GM21529 (cell line): ENCODE results near the gene SEPHS2.
"Not testable (repeated sequence)": the region's sequence is repeated elsewhere in the genome, so short reads cannot be mapped to it uniquely, and the experiment has no call there.

ENCODE experiments used
- ATAC-seq: cut with Tn5 transposase; IDR thresholded peaks from one replicate; pipeline ENCODE4 v1.9.1; 2021; ENCODE audit not compliant: unreplicated experiment

Gene SEPHS2

DNA sequence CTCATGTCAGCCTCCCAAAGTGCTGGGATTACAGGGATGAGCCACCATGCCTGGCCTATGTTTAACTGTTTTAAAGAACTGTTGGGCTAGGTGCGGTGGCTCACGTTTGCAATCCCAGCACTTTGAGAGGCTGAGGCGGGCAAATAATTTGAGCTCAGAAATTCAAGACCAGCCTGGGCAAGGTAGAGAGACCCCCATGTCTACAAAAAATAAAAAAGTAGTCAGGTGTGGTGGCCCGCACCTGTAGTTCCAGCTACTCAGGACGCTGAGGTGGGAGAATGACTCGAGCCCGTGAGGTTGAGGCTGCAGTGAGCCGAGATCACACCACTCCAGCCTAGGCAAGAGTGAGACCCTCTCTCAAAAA lies 24.9 kb upstream of the SEPHS2 start:
- ATAC-seq = no peak

DNA sequence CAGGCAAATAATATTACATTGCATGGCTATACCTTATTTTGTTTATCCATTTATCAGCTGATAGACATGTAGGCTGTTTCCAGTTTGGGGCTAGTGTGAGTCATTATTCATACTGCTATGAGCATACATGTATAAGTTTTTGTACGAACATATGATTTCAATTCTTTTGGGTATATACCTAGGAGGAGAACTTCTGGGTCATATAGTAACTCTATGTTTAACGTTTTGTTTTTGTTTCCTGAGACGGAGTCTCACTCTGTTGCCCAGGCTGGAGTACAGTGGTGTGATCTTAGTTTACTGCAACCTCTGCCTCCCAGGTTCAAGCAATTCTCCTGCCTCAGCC lies 24.5 kb upstream of the SEPHS2 start:
- no peak for ATAC-seq

DNA sequence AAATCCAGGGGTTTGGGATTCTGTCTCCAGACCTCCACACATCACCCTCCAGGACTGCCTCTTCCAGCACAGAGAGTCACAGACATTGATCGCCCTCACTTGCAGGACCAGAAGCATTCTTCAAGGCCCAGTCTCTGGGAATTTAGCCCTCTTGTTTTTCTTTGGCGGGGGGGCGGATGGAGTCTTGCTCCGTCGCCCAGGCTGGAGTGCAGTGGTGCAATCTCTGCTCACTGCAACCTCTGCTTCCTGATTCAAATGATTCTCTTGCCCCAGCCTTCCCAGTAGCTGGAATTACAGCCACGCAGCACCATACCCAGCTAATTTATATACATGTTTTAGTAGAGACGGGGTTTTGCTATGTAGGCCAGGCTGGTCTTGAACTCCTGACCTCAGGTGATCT lies 18.4 kb upstream of the SEPHS2 start:
- ATAC-seq = no peak

DNA sequence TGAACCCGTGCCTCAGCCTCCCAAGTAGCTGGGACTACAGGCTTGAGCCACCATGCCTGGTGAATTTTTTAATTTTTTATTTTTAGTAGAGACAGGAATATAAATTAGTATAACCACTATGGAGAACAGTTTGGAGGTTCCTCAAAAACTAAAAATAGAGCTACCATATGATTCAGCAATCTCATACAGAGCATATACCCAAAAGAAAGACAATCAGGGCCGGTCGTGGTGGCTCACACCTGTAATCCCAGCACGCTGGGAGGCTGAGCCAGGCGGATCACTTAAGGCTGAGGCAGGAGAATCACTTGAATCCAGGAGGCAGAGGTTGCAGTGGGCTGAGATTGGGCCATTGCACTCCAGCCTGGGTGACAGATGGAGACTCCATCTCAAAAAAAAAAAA lies 15.8 kb upstream of the SEPHS2 start:
- not testable (repeated sequence) for ATAC-seq

GRCh38 chr16:30459456-30459855 lies 13.8 kb upstream of the SEPHS2 start:
- no peak for ATAC-seq

- peak; percentile 85 for ATAC-seq
Observed at GRCh38 chr16:30458561-30459394, 13.1 kb upstream of the SEPHS2 start.

- no peak for ATAC-seq
Observed at GRCh38 chr16:30457743-30458560, 12.3 kb upstream of the SEPHS2 start.

DNA sequence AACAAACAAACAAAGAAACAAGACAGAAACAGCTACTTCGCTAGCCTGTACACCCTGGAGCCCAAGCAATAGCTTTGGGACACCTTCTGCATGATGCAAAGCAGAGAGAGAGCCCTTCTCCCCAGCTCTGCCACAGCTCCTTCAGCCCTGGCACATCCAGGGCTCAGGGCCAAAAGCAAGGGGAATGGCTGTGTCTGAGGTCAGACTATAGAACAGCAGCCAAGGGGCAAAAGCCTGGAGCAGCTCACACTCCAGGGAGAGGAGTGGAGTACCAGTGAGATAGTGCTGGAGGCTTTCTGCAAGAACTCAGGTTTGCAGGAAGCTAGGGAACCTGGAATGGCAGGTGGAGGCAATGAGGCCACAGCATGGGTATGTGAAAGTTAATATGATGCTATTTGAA lies 11.6 kb upstream of the SEPHS2 start:
- no peak for ATAC-seq

GRCh38 chr16:30456302-30456701 lies 10.6 kb upstream of the SEPHS2 start:
- ATAC-seq = no peak

DNA sequence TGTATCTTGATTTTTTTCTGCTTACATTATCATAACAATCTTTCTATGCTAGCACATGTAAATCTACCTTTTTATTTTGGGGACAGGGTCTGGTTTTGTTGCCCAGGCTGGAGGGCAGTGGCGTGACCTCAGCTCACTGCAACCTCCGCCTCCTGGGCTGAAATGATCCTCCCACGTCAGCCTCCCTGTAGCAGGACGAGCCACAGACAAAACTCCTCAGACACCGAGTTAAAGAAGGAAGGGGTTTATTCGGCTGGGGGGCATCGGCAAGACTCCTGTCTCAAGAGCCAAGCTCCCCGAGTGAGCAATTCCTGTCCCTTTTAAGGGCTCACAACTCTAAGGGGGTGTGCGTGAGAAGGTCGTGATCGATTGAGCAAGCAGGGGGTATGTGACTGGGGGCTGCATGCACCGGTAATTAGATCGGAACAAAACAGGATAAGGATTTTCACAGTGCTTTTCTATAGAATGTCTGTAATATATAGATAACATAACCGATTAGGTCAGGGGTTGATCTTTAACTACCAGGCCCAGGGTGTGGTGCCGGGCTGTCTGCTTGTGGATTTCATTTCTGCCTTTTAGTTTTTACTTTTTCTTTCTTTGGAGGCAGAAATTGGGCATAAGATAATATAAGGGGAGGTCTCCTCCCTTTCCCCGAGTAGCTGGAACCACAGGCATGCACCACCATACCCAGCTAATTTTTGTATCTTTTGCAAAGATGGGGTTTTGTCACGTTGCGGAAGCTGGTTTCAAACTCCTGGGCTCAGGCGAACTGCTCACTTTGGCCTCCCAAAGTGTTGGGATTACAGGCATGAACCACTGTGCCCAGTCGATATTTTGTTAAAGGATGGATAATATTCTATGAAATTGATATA lies 7.3 kb upstream of the SEPHS2 start:
- ATAC-seq = not testable (repeated sequence)

- no peak for ATAC-seq
Observed at GRCh38 chr16:30449116-30449435, 3.4 kb upstream of the SEPHS2 start.

DNA sequence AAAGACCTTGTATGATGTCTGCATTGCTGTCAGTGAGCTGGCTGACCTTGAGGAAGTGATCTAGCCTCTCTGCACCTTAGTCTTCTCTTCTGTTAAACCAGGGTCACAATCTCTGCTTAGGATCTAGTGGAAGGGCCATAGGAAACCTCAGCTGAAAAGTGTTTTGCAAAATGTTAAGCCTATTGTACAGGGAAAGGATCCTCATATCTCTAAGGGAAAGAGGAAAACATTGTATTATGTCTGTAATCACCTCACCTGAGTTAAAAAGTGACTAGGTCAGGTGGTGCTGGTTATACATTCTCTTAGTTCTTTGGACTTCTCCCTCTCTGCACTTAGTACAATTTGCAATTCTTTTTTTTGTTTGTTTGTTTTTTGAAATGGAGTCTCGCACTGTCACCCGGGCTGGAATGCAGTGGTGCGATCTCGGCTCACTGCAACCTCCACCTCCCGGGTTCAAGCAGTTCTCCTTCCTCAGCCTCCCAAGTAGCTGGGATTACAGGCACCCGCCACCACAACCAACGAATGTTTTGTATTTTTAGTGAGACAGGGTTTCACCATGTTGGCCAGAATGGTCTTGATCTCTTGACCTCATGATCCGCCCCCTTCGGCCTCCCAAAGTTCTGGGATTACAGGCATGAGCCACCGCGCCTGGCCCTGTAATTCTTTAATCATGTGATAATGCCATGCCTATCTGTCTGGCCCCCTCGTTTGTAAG lies 2.0 kb upstream of the SEPHS2 start:
- no peak for ATAC-seq

GRCh38 chr16:30446203-30446595 lies 525 bp upstream of the SEPHS2 start:
- no peak for ATAC-seq

DNA sequence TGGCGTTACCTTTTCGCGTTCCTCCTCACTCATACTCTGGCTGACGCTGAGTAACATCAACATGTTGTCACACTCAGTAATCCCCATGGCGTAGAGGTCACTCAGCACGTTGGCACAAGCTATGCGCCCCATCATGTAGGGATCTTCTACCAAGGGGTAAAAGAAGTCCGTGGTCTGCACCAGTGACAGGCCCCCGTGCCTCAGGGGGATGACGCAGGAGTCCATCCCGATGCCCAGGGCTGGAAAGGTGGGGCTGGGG lies 596 bp downstream of the SEPHS2 start:
- ATAC-seq = peak; percentile 27

DNA sequence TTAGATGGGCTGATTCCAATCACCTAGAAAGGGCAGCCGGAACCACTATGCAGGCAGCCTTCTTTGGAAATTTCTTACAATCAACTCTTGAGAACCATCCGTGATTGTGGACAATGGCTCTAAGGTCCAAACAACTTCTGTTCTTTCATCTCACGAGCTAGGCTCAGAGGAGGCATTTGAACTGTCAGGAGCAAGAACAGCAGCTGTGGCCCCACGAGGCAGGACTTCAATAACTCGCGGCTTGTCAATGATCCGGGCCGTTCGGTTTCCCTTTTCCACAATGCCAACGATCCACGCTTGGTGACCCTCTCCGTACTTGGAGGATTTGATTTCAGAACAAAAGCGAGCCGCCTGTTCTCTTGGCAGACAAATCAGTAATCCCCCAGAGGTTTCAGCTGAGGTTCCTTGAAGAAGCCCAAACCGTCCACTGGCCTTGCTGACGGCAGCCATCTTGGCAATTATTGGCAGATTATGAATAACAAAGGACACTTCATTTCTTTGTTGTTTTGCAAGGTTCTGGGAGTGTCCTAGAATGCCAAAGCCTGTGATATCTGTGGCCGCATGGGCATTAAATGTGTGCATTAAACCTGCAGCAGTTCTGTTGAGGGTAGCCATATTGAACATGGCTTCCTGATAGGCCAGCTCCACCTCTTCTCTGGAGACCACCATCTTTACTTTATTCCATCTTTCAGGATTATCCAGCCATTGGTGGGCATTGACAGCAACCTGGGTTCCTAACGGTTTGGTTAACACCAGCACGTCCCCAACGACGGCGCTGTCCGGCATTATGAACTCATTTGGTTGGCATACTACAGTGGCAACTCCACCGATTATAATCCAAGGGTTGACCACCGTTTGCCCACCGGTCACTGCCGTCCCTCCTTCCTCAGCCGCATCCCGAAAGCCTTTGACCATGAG lies 1.2 kb downstream of the SEPHS2 start:
- no peak for ATAC-seq

GRCh38 chr16:30443631-30444030 lies 2.0 kb downstream of the SEPHS2 start:
- no peak for ATAC-seq

GRCh38 chr16:30439720-30440348 lies 5.8 kb downstream of the SEPHS2 start:
- ATAC-seq = no peak

GRCh38 chr16:30438835-30439234 lies 6.8 kb downstream of the SEPHS2 start:
- ATAC-seq = no peak

DNA sequence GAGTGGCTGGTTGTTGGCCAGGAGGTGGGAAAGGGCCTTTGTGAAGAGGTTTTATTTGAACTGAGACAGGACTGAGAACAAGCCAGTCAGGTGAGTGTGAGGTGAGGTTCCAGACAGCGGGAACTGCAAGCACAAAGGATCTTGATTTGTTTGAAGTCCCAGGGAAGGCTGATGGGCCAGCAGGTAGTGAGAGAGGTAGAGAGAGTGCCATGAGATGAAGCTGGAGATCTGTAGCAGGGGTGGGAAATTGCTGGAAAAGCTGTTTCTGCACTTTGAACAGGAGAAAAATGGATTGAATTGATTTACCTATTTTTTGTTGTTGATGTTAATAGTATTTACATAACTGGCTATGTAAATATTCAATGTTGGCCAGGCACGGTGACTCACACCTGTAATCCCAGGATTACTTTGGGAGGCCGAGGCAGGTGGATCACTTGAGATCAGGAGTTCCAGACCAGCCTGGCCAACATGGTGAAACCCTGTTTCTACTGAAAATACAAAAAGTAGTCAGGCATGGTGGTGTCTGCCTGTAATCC lies 8.1 kb downstream of the SEPHS2 start:
- no peak for ATAC-seq

GRCh38 chr16:30434852-30435251 lies 10.8 kb downstream of the SEPHS2 start:
- ATAC-seq = no peak
